Suprapubic skin (tissue), 4 donors: ENCODE results near the gene EPHA4. TPM values are rescaled to one million over a fixed set of nuclear protein-coding genes. Genes with fewer than 3 reads are reported as not detected.

Experiments used
- DNase-seq, 2 donors: peaks; one replicate each; pipeline ENCODE4 v3.0.0-alpha.2; 2019; ENCODE audit warnings: low spot score in 2 of 2
- H3K27ac ChIP-seq: fragments of 200-600 bp; sonication (generic); one replicate; pipeline ENCODE4 v1.5.1; 2019
- H3K27me3 ChIP-seq: fragments of 200-600 bp; sonication (generic); one replicate; pipeline ENCODE4 v1.5.1; 2019
- H3K36me3 ChIP-seq: fragments of 200-600 bp; sonication (generic); one replicate; pipeline ENCODE4 v1.5.1; 2019
- H3K4me1 ChIP-seq: fragments of 200-600 bp; sonication (generic); one replicate; pipeline ENCODE4 v1.5.1; 2019
- H3K4me3 ChIP-seq: fragments of 200-600 bp; sonication (generic); one replicate; pipeline ENCODE4 v1.5.1; 2019; ENCODE audit warnings: mild to moderate bottlenecking
- H3K9me3 ChIP-seq: fragments of 200-600 bp; sonication (generic); one replicate; pipeline ENCODE4 v1.5.1; 2019
- CTCF ChIP-seq, 2 donors: fragments of 200-600 bp in 1 of 2; fragments of 450-650 bp in 1 of 2; sonication (generic) in 1 of 2; IDR thresholded peaks; one replicate each; pipeline ENCODE4 v1.5.1; 2016 to 2019; ENCODE audit warnings: antibody characterized with exemption in 2 of 2, mild to moderate bottlenecking in 1 of 2, moderate library complexity in 1 of 2
- EP300 ChIP-seq: sonication (generic); formaldehyde crosslinking; IDR thresholded peaks from one replicate; pipeline ENCODE4 v1.6.1; 2017; ENCODE audit warnings: antibody characterized with exemption
- POLR2A ChIP-seq, 2 donors: fragments of 450-650 bp; IDR thresholded peaks; one replicate each; pipeline ENCODE4 v1.6.1; 2017; ENCODE audit warnings: antibody characterized with exemption in 2 of 2, mild to moderate bottlenecking in 2 of 2, moderate library complexity in 2 of 2
- POLR2AphosphoS5 ChIP-seq, 3 donors: sonication (generic); formaldehyde crosslinking; IDR thresholded peaks; one replicate each; pipeline ENCODE4 v1.6.1; 2017; ENCODE audit warnings: antibody characterized with exemption in 3 of 3
- WGBS: methylation state at CpG from one replicate; pipeline ENCODE4 v1.1.5; 2018; 5-methylcytosine and 5-hydroxymethylcytosine counted together
- total RNA-seq, 4 donors: library from RNA; depleted of rRNA; stranded (reverse); fragments of >200 nt; gene quantifications; one replicate each; pipeline ENCODE4 v1.1.0, GENCODE V29; 2016

The EPHA4 gene
- total RNA-seq, 4 donors from 2014 or later: 49.9 to 70.6 (median 67.8) TPM

DNA sequence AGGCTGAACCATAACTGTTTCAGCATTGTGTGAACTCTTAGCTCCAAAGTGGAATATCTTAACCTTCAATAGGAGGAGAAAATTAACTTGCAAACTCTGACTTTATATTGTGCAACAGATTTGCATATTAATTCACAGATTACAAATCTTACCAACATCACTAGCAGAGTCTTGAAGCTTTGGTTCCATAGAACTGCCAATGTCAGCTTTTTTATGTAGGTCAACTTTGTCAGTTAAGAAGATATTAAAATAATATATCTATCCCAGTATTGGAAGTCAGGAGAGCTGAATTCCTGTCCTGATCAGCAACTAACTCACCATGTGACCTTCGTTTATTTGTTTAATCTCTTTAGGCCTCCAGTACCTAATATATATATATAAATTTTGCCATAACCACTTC is 121.8 kb downstream of the EPHA4 start:
- no peak for TF ChIP-seq CTCF (IDR thresholded peaks at IDR 0.05)
- TF ChIP-seq POLR2A (IDR thresholded peaks at IDR 0.05): no peak
- no peak for TF ChIP-seq POLR2AphosphoS5 (IDR thresholded peaks at IDR 0.05)
- TF ChIP-seq EP300: no peak
- 60% methylated on average over 1 of the region's 1 CpG for WGBS
- Histone ChIP-seq H3K9me3 (no peaks in the 10 kb centered on the region), H3K4me3 (no peak overlapping the region), H3K27me3 (no peaks in the 10 kb centered on the region), H3K27ac (no peak overlapping the region), H3K36me3 (peaks cover 10% of the 10 kb centered on the region), H3K4me1 (peaks cover 24% of the 10 kb centered on the region)
- no peak for DNase-seq

GRCh38 chr2:221449406-221449805 is 122.7 kb downstream of the EPHA4 start:
- Histone ChIP-seq H3K9me3 (no peaks in the 10 kb centered on the region), H3K36me3 (peaks cover 6% of the 10 kb centered on the region), H3K4me3 (no peak overlapping the region), H3K27me3 (no peaks in the 10 kb centered on the region), H3K27ac (no peak overlapping the region), H3K4me1 (peaks cover 24% of the 10 kb centered on the region)
- DNase-seq: no peak
- no peak for TF ChIP-seq POLR2AphosphoS5 (IDR thresholded peaks at IDR 0.05)
- TF ChIP-seq POLR2A (IDR thresholded peaks at IDR 0.05): no peak
- no peak for TF ChIP-seq EP300
- TF ChIP-seq CTCF (IDR thresholded peaks at IDR 0.05): no peak
- WGBS: 84% methylated on average over 3 of the region's 4 CpGs

- TF ChIP-seq POLR2AphosphoS5 (IDR thresholded peaks at IDR 0.05) (no peak), CTCF (IDR thresholded peaks at IDR 0.05) (no peak), POLR2A (IDR thresholded peaks at IDR 0.05) (no peak), EP300 (no peak)
- no peak overlapping the region for H3K27ac ChIP-seq
- 40% methylated on average over 4 of the region's 4 CpGs for whole genome bisulfite sequencing
- no peak overlapping the region for H3K4me3 ChIP-seq
- peaks cover 4% of the 10 kb centered on the region for H3K36me3 ChIP-seq
- no peaks in the 10 kb centered on the region for H3K27me3 ChIP-seq
- H3K9me3 ChIP-seq: no peaks in the 10 kb centered on the region
- peaks cover 28% of the 10 kb centered on the region for H3K4me1 ChIP-seq
- DNase-seq: no peak
These were observed 123.2 kb downstream of the EPHA4 start for GRCh38 chr2:221448844-221449390.

- no peak for DNase-seq
- TF ChIP-seq POLR2AphosphoS5 (IDR thresholded peaks at IDR 0.05) (no peak), EP300 (no peak), CTCF (IDR thresholded peaks at IDR 0.05) (no peak), POLR2A (IDR thresholded peaks at IDR 0.05) (no peak)
- Histone ChIP-seq H3K4me3 (no peak overlapping the region), H3K4me1 (peaks cover 28% of the 10 kb centered on the region), H3K27ac (no peak overlapping the region), H3K36me3 (peaks cover under 1% of the 10 kb centered on the region), H3K9me3 (no peaks in the 10 kb centered on the region), H3K27me3 (no peaks in the 10 kb centered on the region)
- WGBS: 52% methylated on average over 8 of the region's 8 CpGs
These were observed 123.9 kb downstream of the EPHA4 start for GRCh38 chr2:221448057-221448843.

DNA sequence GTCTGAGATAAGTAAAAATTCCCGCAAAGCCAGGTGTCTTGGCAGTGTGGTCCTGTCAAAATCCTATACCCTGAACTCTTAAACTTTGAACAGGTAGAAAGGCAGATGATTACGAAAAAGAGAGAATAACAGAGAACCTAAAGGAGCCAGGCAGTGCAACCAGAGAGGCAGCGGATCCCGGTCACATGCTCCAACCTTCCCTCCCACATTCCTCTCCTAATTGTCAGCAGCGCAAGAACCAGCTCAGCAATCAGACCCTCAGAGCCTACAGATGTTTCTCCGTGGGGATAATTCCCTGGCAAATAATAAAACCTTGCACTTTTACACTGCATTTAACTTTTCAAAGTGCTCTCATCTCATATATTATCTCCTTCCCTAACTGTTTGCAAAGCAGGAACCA is 124.8 kb downstream of the EPHA4 start:
- WGBS: 54% methylated on average over 6 of the region's 6 CpGs
- peaks cover 28% of the 10 kb centered on the region for H3K4me1 ChIP-seq
- no peak overlapping the region for H3K4me3 ChIP-seq
- no peak overlapping the region for H3K27ac ChIP-seq
- peaks cover 6% of the 10 kb centered on the region for H3K36me3 ChIP-seq
- H3K27me3 ChIP-seq: no peaks in the 10 kb centered on the region
- DNase-seq: no peak
- no peaks in the 10 kb centered on the region for H3K9me3 ChIP-seq
- TF ChIP-seq POLR2A (IDR thresholded peaks at IDR 0.05) (no peak), POLR2AphosphoS5 (IDR thresholded peaks at IDR 0.05) (no peak), CTCF (IDR thresholded peaks at IDR 0.05) (no peak), EP300 (no peak)
